ENCODE results near the gene HCRTR2.

- TF ChIP-seq POLR2AphosphoS5 (IDR thresholded peaks at IDR 0.05; ENCODE audit: low read depth) (no peak), CTCF (IDR thresholded peaks at IDR 0.05; ENCODE audit: insufficient read depth, low read length) (no peak)
Measured at GRCh38 chr6:55153284-55153683, 21.0 kb upstream of the HCRTR2 start.

Data from HL-60 (cell line).